Measurements from ENCODE around the gene SPDYC. TPM values are rescaled to one million over a fixed set of nuclear protein-coding genes. Genes with fewer than 3 reads are reported as not detected.
A peak's percentile ranks its signal among the peaks of the same experiment; 100 is the strongest.

Gene SPDYC
- total and polyA plus RNA-seq, 9 of the 15 experiments (the other 6 are each of a cell fraction or from before 2014, with no cell fraction given): 4.4 to 18.8 (median 9.2) TPM

DNA sequence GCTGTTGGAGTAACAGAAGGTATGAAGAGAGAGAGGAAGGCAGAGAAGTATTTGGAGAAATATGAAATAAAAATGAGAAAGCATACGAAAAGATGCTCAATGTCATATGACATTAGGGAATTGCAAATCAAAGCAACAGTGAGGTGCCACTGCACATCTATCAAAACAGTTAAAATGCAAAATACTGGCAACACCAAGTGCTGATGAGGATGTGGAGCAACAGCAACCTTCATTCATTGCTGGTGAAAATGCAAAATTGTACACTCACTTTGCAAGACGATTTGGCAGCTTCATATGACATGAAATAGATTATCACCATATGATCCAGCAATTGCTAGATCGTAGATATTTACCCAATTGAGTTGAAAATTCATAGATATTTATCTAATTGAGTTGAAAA is 9.4 kb upstream of the SPDYC start:
- no peak overlapping the region for H3K9ac ChIP-seq (ENCODE audit: insufficient read depth in 1 of 2, low read depth in 2 of 2, low read length in 2 of 2)
- BruUV-seq (replicated peaks): no TSS peak
- H3K79me2 ChIP-seq (ENCODE audit: control insufficient read depth, insufficient read depth, low read length): no peaks in the 10 kb centered on the region
- H4K20me1 ChIP-seq (replicated peaks; ENCODE audit: control insufficient read depth, insufficient read depth, low read length): no peaks in the 10 kb centered on the region
- H3K4me1 ChIP-seq (replicated peaks in 1 of 2; ENCODE audit: control insufficient read depth in 2 of 2, insufficient read depth in 2 of 2, low read length in 2 of 2): peaks cover 0 to 2% of the 10 kb centered on the region in 2 experiments; a peak in 1 of 5 replicates
- intact Hi-C loops (cut with micrococcal nuclease): no loop called here
- no peaks in the 10 kb centered on the region for H3K36me3 ChIP-seq (ENCODE audit: control insufficient read depth, insufficient read depth, low read length)
- H3K4me2 ChIP-seq (ENCODE audit: insufficient read depth, low read length): no peak overlapping the region
- ATAC-seq: no peak
- CTCF ChIA-PET (ENCODE audit: low intra/inter-chr PET ratio): no interaction called here
- no peak overlapping the region for H2AFZ ChIP-seq (ENCODE audit: low read depth, low read length)
- no peaks in the 10 kb centered on the region for H3K9me1 ChIP-seq (ENCODE audit: control insufficient read depth, insufficient read depth, low read length)
- no peak for FAIRE-seq
- POLR2A ChIA-PET: interaction anchor here (5.4 kb wide), 1 partner anchor 10 kb away, joined by 39 read pairs; the partner anchor contains the start of gene SPDYC
- TF ChIP-seq RBM25 (IDR thresholded peaks at IDR 0.05; ENCODE audit: low read depth, low read length, severe bottlenecking): peak; percentile 97
- TF ChIP-seq RBM14 (IDR thresholded peaks at IDR 0.05; ENCODE audit: borderline replicate concordance, insufficient read depth, low read depth, low read length): no peak
- peak; percentile 66; the same call in 1 of the 2 replicates for TF ChIP-seq SMARCA5 (IDR thresholded peaks at IDR 0.05)
- no peak for TF ChIP-seq PYGO2 (tag; IDR thresholded peaks at IDR 0.05)
- no peak for TF ChIP-seq ARNT (IDR thresholded peaks at IDR 0.05)
- H3K27me3 ChIP-seq (ENCODE audit: control insufficient read depth in 2 of 2, insufficient read depth in 2 of 2, low read length in 2 of 2): no peaks in the 10 kb centered on the region
- no peaks in the 10 kb centered on the region for H3K9me3 ChIP-seq (replicated peaks; ENCODE audit: control insufficient read depth, insufficient read depth, low read depth, low read length)
- whole genome bisulfite sequencing (ENCODE audit: insufficient coverage, low coverage, missing lambda C conversion rate): 13% methylated on average over 3 of the region's 3 CpGs
- H3K4me3 ChIP-seq: no peak overlapping the region
- DNase-seq (ENCODE audit: extremely low read depth in 1 of 4, low spot score in 3 of 4): no peak
- in situ Hi-C loops (cut with MboI): no loop called here
- no peak overlapping the region for H3K27ac ChIP-seq (ENCODE audit: extremely low read depth, low read depth, low read length)

GRCh38 chr11:65163684-65164083 is 6.3 kb upstream of the SPDYC start:
- no peaks in the 10 kb centered on the region for H3K36me3 ChIP-seq (ENCODE audit: control insufficient read depth, insufficient read depth, low read length)
- no peak for TF ChIP-seq ZSCAN32 (CRISPR knock-in tag; IDR thresholded peaks at IDR 0.05)
- no peak for TF ChIP-seq POLR2B (IDR thresholded peaks at IDR 0.05; ENCODE audit: low read depth, partially characterized antibody)
- TF ChIP-seq, protein P1, sequence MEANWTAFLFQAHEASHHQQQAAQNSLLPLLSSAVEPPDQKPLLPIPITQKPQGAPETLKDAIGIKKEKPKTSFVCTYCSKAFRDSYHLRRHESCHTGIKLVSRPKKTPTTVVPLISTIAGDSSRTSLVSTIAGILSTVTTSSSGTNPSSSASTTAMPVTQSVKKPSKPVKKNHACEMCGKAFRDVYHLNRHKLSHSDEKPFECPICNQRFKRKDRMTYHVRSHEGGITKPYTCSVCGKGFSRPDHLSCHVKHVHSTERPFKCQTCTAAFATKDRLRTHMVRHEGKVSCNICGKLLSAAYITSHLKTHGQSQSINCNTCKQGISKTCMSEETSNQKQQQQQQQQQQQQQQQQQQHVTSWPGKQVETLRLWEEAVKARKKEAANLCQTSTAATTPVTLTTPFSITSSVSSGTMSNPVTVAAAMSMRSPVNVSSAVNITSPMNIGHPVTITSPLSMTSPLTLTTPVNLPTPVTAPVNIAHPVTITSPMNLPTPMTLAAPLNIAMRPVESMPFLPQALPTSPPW (CRISPR knock-in tag; IDR thresholded peaks at IDR 0.05): 0 out of 2 replicates have a peak, but pooled peaks have one; percentile 28
- TF ChIP-seq, protein P2, sequence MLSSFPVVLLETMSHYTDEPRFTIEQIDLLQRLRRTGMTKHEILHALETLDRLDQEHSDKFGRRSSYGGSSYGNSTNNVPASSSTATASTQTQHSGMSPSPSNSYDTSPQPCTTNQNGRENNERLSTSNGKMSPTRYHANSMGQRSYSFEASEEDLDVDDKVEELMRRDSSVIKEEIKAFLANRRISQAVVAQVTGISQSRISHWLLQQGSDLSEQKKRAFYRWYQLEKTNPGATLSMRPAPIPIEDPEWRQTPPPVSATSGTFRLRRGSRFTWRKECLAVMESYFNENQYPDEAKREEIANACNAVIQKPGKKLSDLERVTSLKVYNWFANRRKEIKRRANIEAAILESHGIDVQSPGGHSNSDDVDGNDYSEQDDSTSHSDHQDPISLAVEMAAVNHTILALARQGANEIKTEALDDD (IDR thresholded peaks at IDR 0.05): peak; percentile 91
- no peak for TF ChIP-seq NCOA1 (IDR thresholded peaks at IDR 0.05; ENCODE audit: low read depth)
- no peak for TF ChIP-seq ZNF445 (CRISPR knock-in tag; IDR thresholded peaks at IDR 0.05; ENCODE audit: low read depth)
- no peak for TF ChIP-seq PHB2 (IDR thresholded peaks at IDR 0.05; ENCODE audit: low read depth)
- TF ChIP-seq MAZ (CRISPR knock-in tag; conservative IDR thresholded peaks at IDR 0.05 in 1 of 2, IDR thresholded peaks at IDR 0.05 in 1 of 2): no peak
- no peak for TF ChIP-seq HDAC6 (IDR thresholded peaks at IDR 0.05; ENCODE audit: low read depth, low read length)
- TF ChIP-seq ZNF384 (IDR thresholded peaks at IDR 0.05; ENCODE audit: low read depth, low read length): peak; percentile 68
- no peak for TF ChIP-seq PML (IDR thresholded peaks at IDR 0.05; ENCODE audit: low read length)
- no peak for TF ChIP-seq PYGO2 (tag; IDR thresholded peaks at IDR 0.05)
- 12% methylated on average over 2 of the region's 2 CpGs for WGBS (ENCODE audit: insufficient coverage, low coverage, missing lambda C conversion rate)
- H3K9me3 ChIP-seq (replicated peaks; ENCODE audit: control insufficient read depth, insufficient read depth, low read depth, low read length): no peaks in the 10 kb centered on the region
- no peak overlapping the region for H2AFZ ChIP-seq (ENCODE audit: low read depth, low read length)
- BruUV-seq (replicated peaks): no TSS peak
- H3K27me3 ChIP-seq (ENCODE audit: control insufficient read depth in 2 of 2, insufficient read depth in 2 of 2, low read length in 2 of 2): no peaks in the 10 kb centered on the region
- H3K9me1 ChIP-seq (ENCODE audit: control insufficient read depth, insufficient read depth, low read length): no peaks in the 10 kb centered on the region
- peaks cover 6 to 10% of the 10 kb centered on the region in 2 experiments; a peak in 4 of 5 replicates for H3K4me1 ChIP-seq (replicated peaks in 1 of 2; ENCODE audit: control insufficient read depth in 2 of 2, insufficient read depth in 2 of 2, low read length in 2 of 2)
- ChIA-PET POLR2A (interaction anchor here (0.7 to 1.7 kb wide), 4 partner anchors 8 to 28 kb away, joined by 3 to 6 read pairs (median 4); no protein-coding TSS in a partner anchor), CTCF (ENCODE audit: low intra/inter-chr PET ratio) (no interaction called here)
- no peaks in the 10 kb centered on the region for H4K20me1 ChIP-seq (replicated peaks; ENCODE audit: control insufficient read depth, insufficient read depth, low read length)
- H3K4me2 ChIP-seq (ENCODE audit: insufficient read depth, low read length): no peak overlapping the region
- DNase-seq (ENCODE audit: extremely low read depth in 1 of 4, low spot score in 3 of 4): no peak
- intact Hi-C loops (cut with micrococcal nuclease): no loop called here
- no peaks in the 10 kb centered on the region for H3K79me2 ChIP-seq (ENCODE audit: control insufficient read depth, insufficient read depth, low read length)
- no peak overlapping the region for H3K4me3 ChIP-seq
- H3K27ac ChIP-seq (ENCODE audit: extremely low read depth, low read depth, low read length): no peak overlapping the region
- H3K9ac ChIP-seq (ENCODE audit: insufficient read depth in 1 of 2, low read depth in 2 of 2, low read length in 2 of 2): no peak overlapping the region
- in situ Hi-C loops (cut with MboI): no loop called here
- FAIRE-seq: no peak
- ATAC-seq: peak; percentile 62
